Activated naive CD4-positive, alpha-beta T cell treated with anti-CD3 and anti-CD28 coated beads, Interleukin-2, amount 50 U/mL, for 72 hours (primary cell): ENCODE data around the gene SAP30. TPM values are rescaled to one million over a fixed set of nuclear protein-coding genes. Genes with fewer than 3 reads are reported as not detected.

Source experiments
- ATAC-seq, 2 donors: fragments of 150-1000 bp; cut with Tn5 transposase; 2 replicates each; pipeline ENCODE4 v1.10.0; 2021; ENCODE audit warnings: mild to moderate bottlenecking in 2 of 2, moderate library complexity in 2 of 2
- DNase-seq, 2 donors: peaks; one replicate each; pipeline ENCODE4 v3.0.0; 2021 to 2022; ENCODE audit warnings: low spot score in 2 of 2
- H3K27ac Mint-ChIP-seq, 2 donors: one replicate each; pipeline ENCODE4 v1.8.0; 2022; ENCODE audit warnings: mild to moderate bottlenecking in 2 of 2, mixed read lengths in 2 of 2
- H3K36me3 Mint-ChIP-seq, 2 donors: one replicate each; pipeline ENCODE4 v1.8.0; 2022; ENCODE audit warnings: mixed read lengths in 2 of 2
- H3K9me3 Mint-ChIP-seq, 2 donors: one replicate each; pipeline ENCODE4 v1.8.0; 2022; ENCODE audit warnings: mixed read lengths in 2 of 2
- total RNA-seq, 2 donors: library from RNA; stranded (reverse); gene quantifications; one replicate each; pipeline ENCODE4 v1.2.3, GENCODE V29; 2022

Gene SAP30
- total RNA-seq, 2 donors from 2014 or later, result 19.0 to 21.7 TPM

DNA sequence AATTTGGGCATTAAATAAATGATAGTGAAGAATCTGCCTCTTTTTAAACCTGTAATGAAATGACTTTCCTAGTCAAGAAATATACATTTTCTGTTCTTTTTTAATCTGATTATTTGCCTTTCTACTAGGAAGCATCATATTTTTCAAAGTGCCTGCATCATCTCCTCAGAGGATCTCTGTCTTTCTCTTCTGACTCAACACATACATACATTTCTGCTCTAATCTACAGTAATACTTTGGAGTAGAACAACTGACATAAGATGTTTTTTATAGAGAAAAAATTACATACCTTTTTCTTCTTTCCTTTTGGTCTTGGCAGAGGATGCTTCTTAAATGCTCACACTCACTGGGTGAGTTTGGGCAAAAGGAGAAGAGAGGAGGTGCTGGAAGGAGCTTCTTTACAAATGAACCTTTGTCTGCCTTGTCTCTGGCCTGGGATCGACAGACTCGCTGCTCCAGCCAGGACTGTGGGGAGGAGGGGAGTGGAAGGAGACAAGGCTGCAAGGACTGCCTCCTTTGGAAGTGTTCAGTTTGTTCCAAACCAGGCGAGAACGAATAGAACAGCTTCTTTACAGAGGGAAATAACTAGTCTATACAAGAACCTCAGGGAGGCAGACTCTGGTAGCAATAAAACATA is 28.1 kb downstream of the SAP30 start, which contains the start of gene SCRG1:
SCRG1 (minus strand) TSS at position 338 of the 637 bp plus-strand sequence. CDS start 7,702 bp downstream, outside the sequence.
- Mint-ChIP-seq H3K9me3 (no peaks in the 10 kb centered on the region), H3K27ac (no peak within 1 kb of the TSS)
- ATAC-seq, result no peak

DNA sequence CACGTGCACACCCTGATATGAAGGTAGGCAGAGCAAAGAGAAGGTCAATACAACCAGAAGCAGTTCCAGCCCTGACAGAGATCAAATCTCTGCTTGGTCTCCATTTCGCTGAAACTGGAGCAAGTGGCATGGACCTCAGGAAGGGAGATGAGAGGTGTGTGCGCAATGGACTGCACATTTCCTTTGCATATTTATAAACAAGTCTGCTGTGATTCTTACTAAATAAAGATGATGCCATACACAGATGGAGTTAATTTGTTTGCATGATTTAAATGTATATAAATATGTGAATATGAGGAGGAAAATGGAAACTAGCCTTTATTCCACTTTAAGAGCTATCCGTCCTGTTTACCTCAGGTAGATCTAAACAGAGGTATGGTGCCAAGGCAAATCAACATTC is 30.3 kb downstream of the SAP30 start:
- Mint-ChIP-seq H3K9me3 (no peaks in the 10 kb centered on the region), H3K36me3 (no peaks in the 10 kb centered on the region), H3K27ac (no peak overlapping the region)
- DNase-seq (no peak), ATAC-seq (no peak)

More for the DNA sequence above, 28.1 kb downstream of the SAP30 start, which contains the start of gene SCRG1:
- H3K36me3 Mint-ChIP-seq, result no peaks in the 10 kb centered on the region
- no peak for DNase-seq

DNA sequence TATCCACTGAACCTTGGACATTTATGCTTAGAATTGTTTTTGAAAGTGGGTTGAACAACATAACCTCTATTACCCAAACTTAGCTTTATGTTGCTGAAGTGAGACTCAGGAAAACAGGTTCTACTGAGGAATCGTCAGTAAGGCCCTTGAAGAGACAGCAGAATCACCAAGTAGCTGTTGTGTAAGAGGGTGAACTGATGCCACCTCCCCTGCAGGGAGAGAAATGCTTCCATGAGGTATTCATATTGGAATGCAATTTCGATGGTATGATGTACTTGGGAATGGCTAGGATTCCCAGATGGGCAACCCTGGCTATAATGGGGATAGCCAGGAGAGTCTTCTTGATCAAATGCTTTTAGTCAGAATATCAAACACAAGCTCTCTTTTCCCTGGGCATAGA is 32.3 kb downstream of the SAP30 start:
- Mint-ChIP-seq H3K27ac (no peak overlapping the region), H3K36me3 (no peaks in the 10 kb centered on the region), H3K9me3 (no peaks in the 10 kb centered on the region)
- no peak for DNase-seq
- ATAC-seq, result no peak

DNA sequence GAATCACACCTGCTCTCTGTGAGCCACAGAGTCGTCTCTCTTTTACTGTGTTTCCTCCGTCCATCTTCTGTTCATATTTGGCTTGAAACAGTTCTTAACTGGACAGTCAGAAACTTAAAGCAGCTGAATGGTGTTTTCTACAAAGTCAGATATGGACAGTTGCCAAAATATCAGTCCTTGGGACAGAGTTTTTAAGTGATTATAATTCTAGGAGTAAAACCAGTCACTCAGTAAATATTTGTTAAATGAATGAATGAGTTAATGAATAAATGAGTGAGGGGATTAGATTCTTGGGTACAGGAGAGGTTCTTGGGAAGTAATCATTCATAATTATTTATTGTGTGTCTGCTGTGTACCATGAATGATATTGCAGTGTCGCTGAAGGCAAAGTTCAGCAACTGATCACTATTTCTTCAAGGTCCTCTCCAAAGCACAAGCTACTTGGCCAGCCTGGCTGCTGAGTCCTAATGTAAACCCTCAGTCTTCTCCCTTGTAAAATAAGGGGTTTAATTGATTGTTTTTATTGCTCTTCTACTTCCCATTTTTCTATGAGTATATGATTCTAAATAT is 33.6 kb downstream of the SAP30 start:
- DNase-seq, result no peak
- H3K9me3 Mint-ChIP-seq, result no peaks in the 10 kb centered on the region
- no peak overlapping the region for H3K27ac Mint-ChIP-seq
- no peaks in the 10 kb centered on the region for H3K36me3 Mint-ChIP-seq
- no peak for ATAC-seq

DNA sequence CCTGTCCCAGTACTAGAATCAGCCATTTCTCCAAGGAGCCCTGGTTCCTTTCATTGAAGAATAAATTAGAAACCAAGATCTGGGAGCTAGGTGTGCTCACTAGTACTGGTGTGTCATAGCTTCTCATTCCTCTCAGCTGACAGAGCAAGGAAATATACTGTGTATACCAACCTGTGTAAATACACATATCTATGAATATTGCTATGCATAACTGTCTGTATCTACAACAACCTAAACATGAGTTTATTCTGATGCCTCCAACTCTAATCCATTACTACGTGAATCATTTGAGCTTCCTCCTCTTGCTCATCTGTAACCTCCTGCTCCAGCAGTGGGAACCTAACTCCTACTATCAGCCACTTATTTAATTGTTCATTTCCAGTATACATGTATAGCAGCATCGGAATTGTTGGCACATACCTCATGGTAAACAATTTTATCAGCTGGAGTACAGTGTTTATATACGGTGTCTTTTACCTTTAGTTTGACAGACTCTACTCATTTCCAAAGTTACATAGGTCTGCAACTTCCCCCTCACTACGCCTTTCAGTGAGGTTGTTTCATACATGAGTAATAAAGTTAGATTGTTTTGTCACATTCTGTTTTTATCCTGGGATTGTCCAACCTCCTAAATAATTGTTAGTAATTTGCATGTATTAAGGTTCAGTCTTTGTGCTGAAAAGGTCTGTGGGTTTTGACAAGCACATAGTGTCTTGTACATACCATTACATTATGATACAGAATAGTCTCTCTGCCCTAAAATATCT is 35.3 kb downstream of the SAP30 start:
- no peak overlapping the region for H3K27ac Mint-ChIP-seq
- ATAC-seq, result peak; percentile 44 to 89
- no peaks in the 10 kb centered on the region for H3K36me3 Mint-ChIP-seq
- no peak for DNase-seq
- no peaks in the 10 kb centered on the region for H3K9me3 Mint-ChIP-seq

DNA sequence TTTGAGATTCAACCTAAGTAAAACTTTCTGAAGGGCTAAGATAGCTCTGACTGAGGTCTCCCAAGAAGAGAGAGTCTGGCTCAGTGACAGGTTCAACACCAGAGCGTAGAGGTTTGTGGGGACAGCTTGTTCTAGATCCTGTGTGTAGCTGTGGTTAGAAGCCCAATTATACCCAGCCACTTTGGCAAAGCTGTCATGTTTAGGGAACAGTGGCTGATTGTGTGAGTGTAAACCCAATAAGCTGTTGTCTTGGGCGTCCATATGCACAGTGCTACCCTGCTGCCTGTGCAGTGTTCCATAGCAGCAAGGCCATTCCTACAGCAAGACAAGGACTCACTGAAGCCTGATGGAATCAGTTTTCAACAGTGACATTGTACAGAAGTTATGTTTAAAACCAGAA is 39.3 kb downstream of the SAP30 start:
- no peak for DNase-seq
- ATAC-seq, result no peak
- H3K9me3 Mint-ChIP-seq, result no peaks in the 10 kb centered on the region
- no peaks in the 10 kb centered on the region for H3K36me3 Mint-ChIP-seq
- H3K27ac Mint-ChIP-seq, result no peak overlapping the region

DNA sequence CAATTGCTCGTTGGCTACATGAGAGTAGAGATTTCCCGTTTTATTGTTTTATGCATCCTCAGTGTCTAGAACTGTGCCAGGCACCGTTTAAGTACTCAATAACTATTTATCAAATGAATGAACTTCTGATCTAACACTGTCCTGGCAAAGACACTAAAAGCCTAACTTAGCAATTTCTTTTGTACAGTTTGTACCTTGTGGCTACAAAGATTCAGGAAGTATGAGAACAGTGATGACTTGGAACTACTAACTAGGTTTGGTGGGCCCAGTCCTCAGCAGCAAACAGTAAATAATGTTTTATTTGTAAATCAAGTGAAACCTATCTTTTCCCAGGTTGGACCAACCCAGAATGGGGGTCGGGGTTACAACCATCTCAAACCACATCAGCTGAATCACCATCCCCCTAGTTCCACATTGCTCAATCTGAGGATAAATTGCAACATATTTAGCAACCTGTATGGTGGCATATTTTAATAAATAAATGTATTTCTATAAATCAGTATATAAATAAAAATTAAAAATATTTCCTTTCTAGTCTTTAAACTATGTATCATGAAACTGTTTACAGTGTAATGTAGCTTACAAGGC is 40.4 kb downstream of the SAP30 start:
- DNase-seq, result no peak
- no peak overlapping the region for H3K27ac Mint-ChIP-seq
- no peak for ATAC-seq
- no peaks in the 10 kb centered on the region for H3K36me3 Mint-ChIP-seq
- no peaks in the 10 kb centered on the region for H3K9me3 Mint-ChIP-seq

DNA sequence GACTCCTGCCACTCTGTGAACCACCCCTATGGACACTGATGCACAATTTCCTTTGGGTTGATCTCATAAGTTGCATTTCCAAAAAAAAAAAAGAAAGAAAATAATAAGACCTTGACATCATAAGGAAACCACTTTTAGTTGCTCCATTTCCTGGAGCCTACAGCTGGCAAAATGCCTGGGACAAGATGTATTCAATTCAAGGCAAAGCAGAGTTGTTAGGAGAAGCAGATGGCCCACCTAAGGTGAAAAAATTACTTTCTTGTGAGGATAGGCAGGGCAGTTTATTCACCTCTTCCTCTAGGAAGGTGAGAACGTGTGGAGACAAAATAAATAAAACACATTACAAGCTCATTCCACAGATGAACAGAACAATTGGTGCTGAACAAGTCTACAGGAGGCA is 42.3 kb downstream of the SAP30 start:
- DNase-seq, result no peak
- H3K9me3 Mint-ChIP-seq, result no peaks in the 10 kb centered on the region
- no peaks in the 10 kb centered on the region for H3K36me3 Mint-ChIP-seq
- no peak overlapping the region for H3K27ac Mint-ChIP-seq
- ATAC-seq, result no peak

DNA sequence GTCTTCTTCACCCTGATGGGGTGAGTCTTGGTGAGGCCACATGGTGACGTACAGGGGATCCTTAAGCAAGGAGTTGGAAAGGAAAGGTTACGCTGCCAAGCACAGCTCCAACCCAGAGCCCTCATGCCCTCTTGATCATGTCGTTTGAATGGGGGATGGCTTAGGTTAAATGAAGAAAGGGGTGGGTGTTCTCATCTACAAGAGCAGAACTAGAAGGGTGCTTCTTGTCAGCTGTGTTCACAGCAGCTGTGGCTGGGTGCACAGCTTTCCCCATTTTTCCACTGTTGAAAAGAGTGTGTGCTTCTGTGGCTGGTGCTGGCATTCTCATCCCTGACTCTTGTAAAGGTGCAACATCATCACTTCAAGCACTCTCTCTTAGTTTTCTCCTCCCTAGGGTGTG is 43.7 kb downstream of the SAP30 start:
- Mint-ChIP-seq H3K36me3 (no peaks in the 10 kb centered on the region), H3K9me3 (no peaks in the 10 kb centered on the region), H3K27ac (no peak overlapping the region)
- ATAC-seq, result no peak
- DNase-seq, result no peak

DNA sequence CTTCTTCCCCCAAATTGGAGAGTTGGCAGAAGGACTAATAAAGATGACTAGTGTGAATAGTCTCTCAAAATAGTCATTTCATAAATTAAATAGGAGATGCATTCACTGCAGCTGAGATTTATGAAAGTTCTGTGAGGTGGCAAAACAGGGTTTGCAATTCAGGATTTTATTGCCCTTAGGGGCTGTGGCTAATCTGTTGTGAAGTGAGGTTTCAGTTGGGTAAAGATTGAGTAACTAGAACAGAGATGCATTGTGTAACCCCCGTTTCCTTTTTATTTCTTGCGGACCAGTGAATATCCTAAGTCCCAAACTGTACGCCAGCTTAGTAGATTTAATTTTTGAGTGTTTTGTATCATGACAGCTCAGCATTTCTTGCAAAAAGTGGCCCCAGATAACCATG is 44.3 kb downstream of the SAP30 start:
- no peak overlapping the region for H3K27ac Mint-ChIP-seq
- DNase-seq (no peak), ATAC-seq (no peak)
- H3K9me3 Mint-ChIP-seq, result no peaks in the 10 kb centered on the region
- no peaks in the 10 kb centered on the region for H3K36me3 Mint-ChIP-seq

DNA sequence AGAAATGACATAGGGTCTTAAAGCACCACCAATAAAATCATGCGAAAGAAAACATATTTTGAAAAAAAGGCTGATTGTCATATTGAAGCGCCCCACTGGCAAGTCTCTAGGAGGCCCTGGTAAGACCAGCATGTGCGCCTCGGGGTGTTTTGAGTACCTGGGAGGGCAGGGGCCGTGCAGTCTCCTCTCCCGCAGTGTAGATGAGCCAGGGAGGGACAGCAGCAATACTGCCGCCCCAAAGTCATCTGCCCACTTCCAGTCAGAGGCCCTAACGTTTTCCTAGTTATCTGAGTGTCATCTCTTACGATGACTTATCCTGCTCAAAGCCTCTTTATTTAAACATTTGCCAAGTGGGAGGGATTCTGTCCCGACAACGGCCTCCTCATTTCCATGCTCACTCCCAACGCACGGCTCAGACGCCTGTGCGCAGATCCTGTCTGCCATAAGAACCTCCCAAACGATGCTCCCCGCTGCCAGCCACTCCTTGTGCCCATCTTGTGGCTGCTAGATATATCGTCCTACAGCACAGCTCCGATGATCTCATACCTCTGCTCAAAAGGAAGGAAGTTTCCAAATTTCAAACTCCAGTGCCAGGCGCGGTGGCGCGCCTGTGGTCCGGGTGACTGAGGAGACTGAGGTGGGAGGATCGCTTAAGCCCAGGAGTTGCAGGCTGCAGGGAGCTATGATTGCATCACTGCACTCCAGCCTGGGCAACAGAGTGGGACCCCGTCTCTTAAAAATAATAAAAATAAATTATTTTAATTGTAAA is 45.3 kb downstream of the SAP30 start:
- Mint-ChIP-seq H3K9me3 (no peaks in the 10 kb centered on the region), H3K27ac (no peak overlapping the region), H3K36me3 (no peaks in the 10 kb centered on the region)
- DNase-seq (no peak), ATAC-seq (no peak)

DNA sequence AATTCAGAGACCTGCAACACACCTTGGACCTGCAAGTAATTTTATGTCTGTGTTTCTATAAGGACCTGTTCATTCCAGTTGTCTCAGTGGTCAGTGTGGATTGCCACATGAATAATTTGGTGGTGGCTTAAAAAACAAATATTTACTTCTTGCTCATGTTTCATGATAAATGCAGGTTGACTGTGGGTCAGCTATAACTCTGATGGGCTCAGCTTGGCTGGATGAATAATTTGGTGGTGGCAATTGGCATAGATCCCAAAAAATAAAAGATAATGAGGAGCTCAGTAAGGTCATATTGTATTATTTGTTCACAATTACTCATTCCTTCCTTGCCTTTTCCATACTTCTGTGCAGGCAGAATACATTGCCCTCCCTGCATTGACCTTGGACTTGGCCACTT is 47.1 kb downstream of the SAP30 start:
- ATAC-seq (no peak), DNase-seq (no peak)
- Mint-ChIP-seq H3K27ac (no peak overlapping the region), H3K9me3 (no peaks in the 10 kb centered on the region), H3K36me3 (no peaks in the 10 kb centered on the region)

DNA sequence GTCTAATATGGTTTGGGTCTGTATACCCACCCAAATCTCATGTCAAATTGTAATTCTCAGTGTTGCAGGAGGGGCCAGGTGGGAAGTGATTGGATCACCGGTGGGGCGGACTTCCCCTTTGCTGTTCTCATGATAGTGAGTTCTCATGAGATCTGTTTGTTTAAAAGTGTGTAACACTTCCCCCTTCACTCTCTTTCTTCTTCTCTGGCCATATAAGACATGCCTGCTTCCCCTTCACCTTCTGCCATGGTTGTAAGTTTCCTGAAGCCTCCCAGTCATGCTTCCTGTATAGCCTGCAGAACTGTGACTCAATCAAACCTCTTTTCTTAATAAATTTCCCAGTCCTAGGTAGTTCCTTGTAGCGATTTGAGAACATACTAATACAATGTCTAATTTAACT is 47.9 kb downstream of the SAP30 start:
- no peak for DNase-seq
- ATAC-seq, result no peak
- H3K27ac Mint-ChIP-seq, result no peak overlapping the region
- no peaks in the 10 kb centered on the region for H3K9me3 Mint-ChIP-seq
- H3K36me3 Mint-ChIP-seq, result no peaks in the 10 kb centered on the region

DNA sequence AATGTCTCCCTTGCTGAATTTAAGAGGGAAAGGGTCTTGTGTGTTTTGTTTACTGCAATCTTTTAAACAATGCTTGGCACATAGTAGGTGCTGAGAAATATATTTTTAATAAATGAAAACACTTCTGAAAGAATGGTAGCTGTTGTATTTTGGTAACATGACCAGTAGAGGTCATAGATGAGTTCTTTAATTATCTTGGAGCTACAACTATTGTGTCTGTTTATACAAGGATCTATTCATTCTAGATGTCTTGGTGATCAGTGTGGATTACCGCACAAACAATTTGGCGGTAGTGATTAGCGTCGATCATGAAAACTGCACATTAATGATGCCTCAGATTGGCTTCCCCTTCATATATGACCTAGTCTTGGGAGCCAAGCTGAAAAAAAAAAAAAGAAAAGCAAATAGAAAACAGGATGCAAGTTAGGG is 49.6 kb downstream of the SAP30 start:
- no peaks in the 10 kb centered on the region for H3K36me3 Mint-ChIP-seq
- H3K9me3 Mint-ChIP-seq, result no peaks in the 10 kb centered on the region
- DNase-seq (no peak), ATAC-seq (no peak)
- H3K27ac Mint-ChIP-seq, result no peak overlapping the region

DNA sequence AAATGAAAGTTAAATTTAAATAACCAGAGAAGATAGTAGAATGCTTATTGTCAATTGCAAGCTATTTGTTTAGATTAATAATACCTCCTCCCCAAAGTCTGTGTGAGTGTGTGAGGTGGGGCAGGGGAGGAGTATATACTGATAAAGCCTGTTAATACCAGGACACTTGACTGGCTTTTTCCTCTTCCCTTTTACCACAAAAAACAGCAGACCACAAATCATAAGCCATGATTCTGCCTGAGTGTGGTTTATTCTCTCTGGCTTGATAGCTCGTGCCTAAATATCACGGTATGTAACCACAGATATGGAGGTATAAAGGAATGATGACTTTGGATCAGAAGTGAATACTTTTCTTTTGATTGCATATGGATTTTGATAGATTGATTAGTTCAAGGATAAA is 50.0 kb downstream of the SAP30 start:
- ATAC-seq (no peak), DNase-seq (no peak)
- Mint-ChIP-seq H3K27ac (no peak overlapping the region), H3K36me3 (no peaks in the 10 kb centered on the region), H3K9me3 (no peaks in the 10 kb centered on the region)

DNA sequence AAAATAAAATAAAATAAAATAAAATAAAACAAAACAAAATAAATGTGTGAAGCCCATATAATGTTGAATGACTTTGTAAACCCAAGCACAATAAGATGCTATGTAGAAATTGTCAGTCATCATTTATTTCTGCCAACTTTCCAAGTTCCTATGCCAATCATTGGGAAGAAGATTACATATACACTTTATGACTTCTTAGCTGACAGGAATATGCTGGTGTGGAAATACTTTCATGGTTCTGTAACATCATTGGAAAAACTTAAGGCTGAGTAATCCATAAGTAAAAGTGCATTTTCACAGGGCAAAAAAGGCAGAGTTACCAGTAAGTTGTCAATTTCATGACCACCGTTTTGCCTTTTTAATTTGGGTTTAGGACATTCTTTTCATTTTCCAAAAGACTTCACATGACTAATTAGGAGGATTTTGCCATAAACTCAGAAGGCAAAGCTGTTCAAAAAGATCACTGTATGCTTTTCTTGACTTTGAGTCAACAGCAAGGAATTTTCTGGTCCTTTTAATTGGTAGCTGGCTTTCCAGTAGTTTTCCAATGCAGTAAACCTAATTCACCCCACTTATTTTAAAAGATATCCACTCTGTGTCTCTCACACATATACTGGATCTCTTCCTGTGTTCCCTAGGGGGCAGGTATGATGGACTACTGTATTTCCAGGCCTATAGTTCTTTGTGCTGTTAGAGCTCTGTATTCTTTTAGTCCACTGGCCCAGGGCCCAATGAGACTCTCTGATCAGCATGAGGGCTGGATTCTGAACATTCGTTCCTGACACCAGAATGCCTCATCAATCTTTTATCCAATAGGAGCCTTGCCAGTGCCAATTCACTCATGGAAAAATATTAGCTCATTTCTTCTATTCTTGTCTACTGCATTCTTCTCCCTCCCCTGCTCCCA is 54.4 kb downstream of the SAP30 start:
- Mint-ChIP-seq H3K36me3 (no peaks in the 10 kb centered on the region), H3K27ac (no peak overlapping the region), H3K9me3 (no peaks in the 10 kb centered on the region)
- DNase-seq, result no peak
- ATAC-seq, result no peak
